H1 (cell line): ENCODE results near the gene DAB2IP.
A peak's percentile ranks its signal among the peaks of the same experiment; 100 is the strongest.

Source experiments
- EZH2 ChIP-seq: fragments of 200-600 bp; sonication (generic); IDR thresholded peaks from 2 replicates; pipeline ENCODE4 v1.7.1; 2012; ENCODE audit warnings: low read depth, mild to moderate bottlenecking, moderate library complexity, low read length, inconsistent platforms; ENCODE audit not compliant: severe bottlenecking
- HDAC6 ChIP-seq: IDR thresholded peaks from one replicate; pipeline ENCODE4 v1.7.1; 2012; ENCODE audit warnings: low read depth, mild to moderate bottlenecking, inconsistent platforms, low read length, moderate library complexity
- JUND ChIP-seq: IDR thresholded peaks from 2 replicates; pipeline ENCODE4 v1.6.1; 2011; ENCODE audit warnings: mild to moderate bottlenecking, improper control_type of control experiment, low read length
- POLR2A ChIP-seq, 2 experiments: IDR thresholded peaks; 1 replicate in 1 of 2; 2 replicates in 1 of 2; pipeline ENCODE4 v1.6.1; 2011; ENCODE audit warnings: low read depth in 2 of 2, low read length in 2 of 2, mild to moderate bottlenecking in 2 of 2; ENCODE audit errors: control extremely low read depth in 1 of 2
- RAD21 ChIP-seq, 2 experiments: IDR thresholded peaks in 1 of 2; conservative IDR thresholded peaks in 1 of 2; 2 replicates each; pipeline ENCODE4 v1.6.1; 2011; ENCODE audit warnings: low read depth in 2 of 2, low read length in 2 of 2, improper control_type of control experiment in 1 of 2, inconsistent platforms in 1 of 2, mild to moderate bottlenecking in 1 of 2, moderate library complexity in 1 of 2
- SIX5 ChIP-seq: IDR thresholded peaks from 2 replicates; pipeline ENCODE4 v1.6.1; 2011; ENCODE audit warnings: mild to moderate bottlenecking, low read depth, low read length
- USF2 ChIP-seq: IDR thresholded peaks from 2 replicates; pipeline ENCODE4 v1.6.1; 2011; ENCODE audit warnings: low read length, improper control_type of control experiment
- TF ChIP-seq, protein P1 (sequence below): IDR thresholded peaks from 2 replicates; pipeline ENCODE4 v1.6.1; 2012; ENCODE audit warnings: inconsistent platforms
- TF ChIP-seq, protein P2 (sequence below), 3 experiments: IDR thresholded peaks; 1 replicate in 2 of 3; 2 replicates in 1 of 3; pipeline versions ENCODE4 v1.5.1 to v1.6.1; 2011; ENCODE audit warnings: low read length in 3 of 3, mild to moderate bottlenecking in 3 of 3, inconsistent platforms in 2 of 3, low read depth in 1 of 3, moderate library complexity in 1 of 3; ENCODE audit not compliant: insufficient read depth in 1 of 3; ENCODE audit errors: control extremely low read depth in 1 of 3

- TF ChIP-seq JUND, result no peak
- TF ChIP-seq, protein P1, sequence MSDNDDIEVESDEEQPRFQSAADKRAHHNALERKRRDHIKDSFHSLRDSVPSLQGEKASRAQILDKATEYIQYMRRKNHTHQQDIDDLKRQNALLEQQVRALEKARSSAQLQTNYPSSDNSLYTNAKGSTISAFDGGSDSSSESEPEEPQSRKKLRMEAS, result no peak
- TF ChIP-seq, protein P2, sequence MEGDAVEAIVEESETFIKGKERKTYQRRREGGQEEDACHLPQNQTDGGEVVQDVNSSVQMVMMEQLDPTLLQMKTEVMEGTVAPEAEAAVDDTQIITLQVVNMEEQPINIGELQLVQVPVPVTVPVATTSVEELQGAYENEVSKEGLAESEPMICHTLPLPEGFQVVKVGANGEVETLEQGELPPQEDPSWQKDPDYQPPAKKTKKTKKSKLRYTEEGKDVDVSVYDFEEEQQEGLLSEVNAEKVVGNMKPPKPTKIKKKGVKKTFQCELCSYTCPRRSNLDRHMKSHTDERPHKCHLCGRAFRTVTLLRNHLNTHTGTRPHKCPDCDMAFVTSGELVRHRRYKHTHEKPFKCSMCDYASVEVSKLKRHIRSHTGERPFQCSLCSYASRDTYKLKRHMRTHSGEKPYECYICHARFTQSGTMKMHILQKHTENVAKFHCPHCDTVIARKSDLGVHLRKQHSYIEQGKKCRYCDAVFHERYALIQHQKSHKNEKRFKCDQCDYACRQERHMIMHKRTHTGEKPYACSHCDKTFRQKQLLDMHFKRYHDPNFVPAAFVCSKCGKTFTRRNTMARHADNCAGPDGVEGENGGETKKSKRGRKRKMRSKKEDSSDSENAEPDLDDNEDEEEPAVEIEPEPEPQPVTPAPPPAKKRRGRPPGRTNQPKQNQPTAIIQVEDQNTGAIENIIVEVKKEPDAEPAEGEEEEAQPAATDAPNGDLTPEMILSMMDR (IDR thresholded peaks at IDR 0.05; ENCODE audit: control extremely low read depth in 1 of 3, insufficient read depth in 1 of 3, low read depth in 1 of 3, low read length in 3 of 3), result peak; percentile 24 to 60 (median 55); a peak in 3 of 4 replicates
- TF ChIP-seq HDAC6, result no peak
- TF ChIP-seq EZH2, result no peak
- no peak for TF ChIP-seq USF2
- TF ChIP-seq RAD21 (IDR thresholded peaks at IDR 0.05 in 1 of 2, conservative IDR thresholded peaks at IDR 0.05 in 1 of 2; ENCODE audit: low read depth in 2 of 2, low read length in 2 of 2), result peak in 1 of 2 experiments; percentile 9; a peak in 1 of 4 replicates
- no peak for TF ChIP-seq POLR2A (IDR thresholded peaks at IDR 0.05; ENCODE audit: control extremely low read depth in 1 of 2, low read depth in 2 of 2, low read length in 2 of 2)
- no peak for TF ChIP-seq SIX5
Measured at GRCh38 chr9:121703014-121703734, 51.7 kb downstream of the DAB2IP start.
